Measurements from ENCODE around the gene CAMP. TPM values are rescaled to one million over a fixed set of nuclear protein-coding genes. Genes with fewer than 3 reads are reported as not detected.

CAMP gene
- total RNA-seq: not detected in 2 replicates
- long read RNA-seq: 0 reads

- H3K9me3 Mint-ChIP-seq (ENCODE audit: unreplicated experiment): no peaks in the 10 kb centered on the region
- TF ChIP-seq, protein P1, sequence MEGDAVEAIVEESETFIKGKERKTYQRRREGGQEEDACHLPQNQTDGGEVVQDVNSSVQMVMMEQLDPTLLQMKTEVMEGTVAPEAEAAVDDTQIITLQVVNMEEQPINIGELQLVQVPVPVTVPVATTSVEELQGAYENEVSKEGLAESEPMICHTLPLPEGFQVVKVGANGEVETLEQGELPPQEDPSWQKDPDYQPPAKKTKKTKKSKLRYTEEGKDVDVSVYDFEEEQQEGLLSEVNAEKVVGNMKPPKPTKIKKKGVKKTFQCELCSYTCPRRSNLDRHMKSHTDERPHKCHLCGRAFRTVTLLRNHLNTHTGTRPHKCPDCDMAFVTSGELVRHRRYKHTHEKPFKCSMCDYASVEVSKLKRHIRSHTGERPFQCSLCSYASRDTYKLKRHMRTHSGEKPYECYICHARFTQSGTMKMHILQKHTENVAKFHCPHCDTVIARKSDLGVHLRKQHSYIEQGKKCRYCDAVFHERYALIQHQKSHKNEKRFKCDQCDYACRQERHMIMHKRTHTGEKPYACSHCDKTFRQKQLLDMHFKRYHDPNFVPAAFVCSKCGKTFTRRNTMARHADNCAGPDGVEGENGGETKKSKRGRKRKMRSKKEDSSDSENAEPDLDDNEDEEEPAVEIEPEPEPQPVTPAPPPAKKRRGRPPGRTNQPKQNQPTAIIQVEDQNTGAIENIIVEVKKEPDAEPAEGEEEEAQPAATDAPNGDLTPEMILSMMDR (IDR thresholded peaks at IDR 0.05): no peak
- peaks cover 7% of the 10 kb centered on the region for H3K27me3 Mint-ChIP-seq (ENCODE audit: unreplicated experiment)
- DNase-seq (ENCODE audit: extremely low spot score, unreplicated experiment): peak; percentile 95
- no peak within 1 kb of the TSS for H3K4me3 Mint-ChIP-seq (ENCODE audit: unreplicated experiment)
- no peak within 1 kb of the TSS for H3K27ac Mint-ChIP-seq (ENCODE audit: unreplicated experiment)
- peaks cover 9% of the 10 kb centered on the region for H3K4me1 Mint-ChIP-seq (ENCODE audit: unreplicated experiment)
- no peaks in the 10 kb centered on the region for H3K36me3 Mint-ChIP-seq (ENCODE audit: unreplicated experiment)
Measured at GRCh38 chr3:48222616-48223513, at the start of gene CAMP. Gene CAMP, plus strand, starts transcription at chr3:48223495. Its CDS starts 17 bp downstream, at chr3:48223512.

DNA sequence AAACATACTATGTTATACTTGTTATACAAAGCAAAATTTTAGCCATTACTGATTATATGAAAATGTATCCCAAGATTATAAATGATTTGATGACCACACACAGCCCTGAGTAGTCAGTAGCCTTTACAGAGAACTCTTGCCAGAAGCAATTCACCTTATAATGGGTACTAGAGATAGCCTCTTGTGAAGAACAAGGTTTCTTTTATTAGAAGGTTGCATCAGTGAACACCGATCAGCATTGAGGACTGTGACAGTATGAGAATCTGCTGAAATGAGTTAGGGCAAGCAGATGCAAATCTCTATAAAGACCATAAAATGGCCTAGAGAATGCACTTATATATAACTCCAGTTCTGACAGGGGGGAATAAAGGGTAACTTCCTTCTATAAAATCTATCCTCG lies 45.2 kb upstream of the CAMP start:
- H3K36me3 Mint-ChIP-seq (ENCODE audit: unreplicated experiment): peaks cover 40% of the 10 kb centered on the region
- no peak overlapping the region for H3K4me3 Mint-ChIP-seq (ENCODE audit: unreplicated experiment)
- TF ChIP-seq, protein P1 (IDR thresholded peaks at IDR 0.05): no peak
- H3K9me3 Mint-ChIP-seq (ENCODE audit: unreplicated experiment): no peaks in the 10 kb centered on the region
- no peak overlapping the region for H3K27ac Mint-ChIP-seq (ENCODE audit: unreplicated experiment)
- H3K27me3 Mint-ChIP-seq (ENCODE audit: unreplicated experiment): no peaks in the 10 kb centered on the region
- DNase-seq (ENCODE audit: extremely low spot score, unreplicated experiment): no peak
- no peaks in the 10 kb centered on the region for H3K4me1 Mint-ChIP-seq (ENCODE audit: unreplicated experiment)

- Mint-ChIP-seq H3K4me3 (ENCODE audit: unreplicated experiment) (no peak overlapping the region), H3K27ac (ENCODE audit: unreplicated experiment) (no peak overlapping the region), H3K9me3 (ENCODE audit: unreplicated experiment) (no peaks in the 10 kb centered on the region), H3K27me3 (ENCODE audit: unreplicated experiment) (no peaks in the 10 kb centered on the region), H3K36me3 (ENCODE audit: unreplicated experiment) (peaks cover 29% of the 10 kb centered on the region), H3K4me1 (ENCODE audit: unreplicated experiment) (no peaks in the 10 kb centered on the region)
- no peak for DNase-seq (ENCODE audit: extremely low spot score, unreplicated experiment)
- TF ChIP-seq, protein P1 (IDR thresholded peaks at IDR 0.05): no peak
Measured at GRCh38 chr3:48180021-48180420, 43.3 kb upstream of the CAMP start.

DNA sequence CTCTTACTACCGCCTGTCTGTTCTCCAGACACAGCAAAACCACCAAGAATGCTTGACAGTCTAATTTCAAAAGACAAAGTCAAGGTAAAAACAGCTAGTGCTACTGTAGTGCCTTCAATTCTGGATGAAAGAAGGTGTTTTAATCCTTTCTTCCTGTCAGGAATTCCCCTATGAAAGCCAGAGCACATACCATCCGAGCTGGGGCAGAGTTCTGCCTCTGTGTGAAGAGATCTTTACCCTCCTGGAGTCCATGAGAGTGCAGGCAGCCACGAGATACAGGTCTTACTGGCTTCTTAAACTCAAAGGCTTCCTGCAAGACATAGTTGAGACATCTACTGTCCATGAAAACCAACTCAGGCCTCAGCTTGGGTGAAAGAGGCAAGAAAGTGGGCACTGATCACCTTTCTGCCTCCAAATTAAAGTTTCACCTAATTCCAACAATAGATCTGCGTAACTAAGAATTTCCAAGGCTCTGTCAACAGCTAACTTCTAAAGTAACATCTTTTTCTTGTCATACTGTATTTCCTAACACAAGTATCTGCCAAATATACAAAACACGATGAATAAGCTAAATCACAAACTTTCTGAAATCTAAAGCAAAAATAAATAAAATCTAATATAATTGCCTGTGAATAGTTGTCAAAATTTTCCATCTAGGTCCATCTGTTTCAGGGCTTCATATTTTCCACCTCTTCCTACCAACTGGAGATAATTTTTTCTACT lies 42.6 kb upstream of the CAMP start:
- Mint-ChIP-seq H3K27ac (ENCODE audit: unreplicated experiment) (no peak overlapping the region), H3K9me3 (ENCODE audit: unreplicated experiment) (no peaks in the 10 kb centered on the region), H3K4me1 (ENCODE audit: unreplicated experiment) (peaks cover 2% of the 10 kb centered on the region), H3K4me3 (ENCODE audit: unreplicated experiment) (no peak overlapping the region), H3K36me3 (ENCODE audit: unreplicated experiment) (peaks cover 28% of the 10 kb centered on the region), H3K27me3 (ENCODE audit: unreplicated experiment) (no peaks in the 10 kb centered on the region)
- TF ChIP-seq, protein P1 (IDR thresholded peaks at IDR 0.05): no peak
- DNase-seq (ENCODE audit: extremely low spot score, unreplicated experiment): no peak

DNA sequence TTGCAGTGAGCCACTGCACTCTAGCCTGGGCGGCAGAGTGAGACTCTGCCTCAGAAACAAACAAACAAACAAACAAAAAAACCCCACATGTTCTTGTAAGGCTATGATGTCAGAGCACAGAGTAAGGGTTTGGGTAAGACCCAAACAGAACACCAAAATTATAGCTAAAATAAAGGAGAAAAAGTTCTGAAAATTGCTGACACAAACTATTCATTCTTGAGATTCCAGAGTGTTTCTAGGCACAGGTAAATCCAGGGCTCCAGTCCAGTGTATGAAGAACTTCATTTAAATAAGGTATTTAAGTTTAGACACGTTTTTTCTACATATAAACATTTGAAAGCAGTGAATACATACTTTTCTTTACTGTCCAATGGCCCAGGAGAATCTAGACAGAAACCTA lies 39.0 kb upstream of the CAMP start:
- Mint-ChIP-seq H3K27ac (ENCODE audit: unreplicated experiment) (no peak overlapping the region), H3K36me3 (ENCODE audit: unreplicated experiment) (peaks cover 23% of the 10 kb centered on the region), H3K9me3 (ENCODE audit: unreplicated experiment) (no peaks in the 10 kb centered on the region), H3K4me3 (ENCODE audit: unreplicated experiment) (no peak overlapping the region), H3K27me3 (ENCODE audit: unreplicated experiment) (no peaks in the 10 kb centered on the region), H3K4me1 (ENCODE audit: unreplicated experiment) (peaks cover 16% of the 10 kb centered on the region)
- TF ChIP-seq, protein P1 (IDR thresholded peaks at IDR 0.05): no peak
- no peak for DNase-seq (ENCODE audit: extremely low spot score, unreplicated experiment)

All from osteocyte (in vitro differentiated cells).